GM12874 (cell line): Measurements from ENCODE around the gene DIPK2A.

ENCODE experiments used
- TF ChIP-seq, protein P1 (sequence below): IDR thresholded peaks from 2 replicates; pipeline ENCODE4 v1.5.1; 2011; ENCODE audit warnings: low read depth, mild to moderate bottlenecking, control low read depth, low read length, moderate library complexity; ENCODE audit not compliant: insufficient read depth

Gene DIPK2A

GRCh38 chr3:143970773-143971358 lies 757 bp upstream of the DIPK2A start:
- TF ChIP-seq, protein P1, sequence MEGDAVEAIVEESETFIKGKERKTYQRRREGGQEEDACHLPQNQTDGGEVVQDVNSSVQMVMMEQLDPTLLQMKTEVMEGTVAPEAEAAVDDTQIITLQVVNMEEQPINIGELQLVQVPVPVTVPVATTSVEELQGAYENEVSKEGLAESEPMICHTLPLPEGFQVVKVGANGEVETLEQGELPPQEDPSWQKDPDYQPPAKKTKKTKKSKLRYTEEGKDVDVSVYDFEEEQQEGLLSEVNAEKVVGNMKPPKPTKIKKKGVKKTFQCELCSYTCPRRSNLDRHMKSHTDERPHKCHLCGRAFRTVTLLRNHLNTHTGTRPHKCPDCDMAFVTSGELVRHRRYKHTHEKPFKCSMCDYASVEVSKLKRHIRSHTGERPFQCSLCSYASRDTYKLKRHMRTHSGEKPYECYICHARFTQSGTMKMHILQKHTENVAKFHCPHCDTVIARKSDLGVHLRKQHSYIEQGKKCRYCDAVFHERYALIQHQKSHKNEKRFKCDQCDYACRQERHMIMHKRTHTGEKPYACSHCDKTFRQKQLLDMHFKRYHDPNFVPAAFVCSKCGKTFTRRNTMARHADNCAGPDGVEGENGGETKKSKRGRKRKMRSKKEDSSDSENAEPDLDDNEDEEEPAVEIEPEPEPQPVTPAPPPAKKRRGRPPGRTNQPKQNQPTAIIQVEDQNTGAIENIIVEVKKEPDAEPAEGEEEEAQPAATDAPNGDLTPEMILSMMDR: 0 out of 2 replicates have a peak, but pooled peaks have one; percentile 8

DNA sequence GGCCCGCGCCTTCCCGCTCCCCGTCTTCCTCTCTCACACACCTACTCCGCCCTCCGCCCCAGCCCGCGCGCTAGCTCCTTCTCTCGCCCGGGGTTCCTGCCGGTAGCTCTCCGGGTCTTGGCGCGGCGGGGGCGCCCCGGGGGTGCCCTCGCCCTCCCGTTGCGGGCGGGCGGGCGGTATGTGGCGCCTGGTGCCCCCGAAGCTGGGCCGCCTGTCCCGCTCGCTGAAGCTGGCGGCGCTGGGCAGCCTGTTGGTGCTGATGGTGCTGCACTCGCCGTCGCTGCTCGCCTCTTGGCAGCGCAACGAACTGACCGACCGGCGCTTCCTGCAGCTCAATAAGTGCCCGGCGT lies 507 bp downstream of the DIPK2A start:
- TF ChIP-seq, protein P1: no peak

DNA sequence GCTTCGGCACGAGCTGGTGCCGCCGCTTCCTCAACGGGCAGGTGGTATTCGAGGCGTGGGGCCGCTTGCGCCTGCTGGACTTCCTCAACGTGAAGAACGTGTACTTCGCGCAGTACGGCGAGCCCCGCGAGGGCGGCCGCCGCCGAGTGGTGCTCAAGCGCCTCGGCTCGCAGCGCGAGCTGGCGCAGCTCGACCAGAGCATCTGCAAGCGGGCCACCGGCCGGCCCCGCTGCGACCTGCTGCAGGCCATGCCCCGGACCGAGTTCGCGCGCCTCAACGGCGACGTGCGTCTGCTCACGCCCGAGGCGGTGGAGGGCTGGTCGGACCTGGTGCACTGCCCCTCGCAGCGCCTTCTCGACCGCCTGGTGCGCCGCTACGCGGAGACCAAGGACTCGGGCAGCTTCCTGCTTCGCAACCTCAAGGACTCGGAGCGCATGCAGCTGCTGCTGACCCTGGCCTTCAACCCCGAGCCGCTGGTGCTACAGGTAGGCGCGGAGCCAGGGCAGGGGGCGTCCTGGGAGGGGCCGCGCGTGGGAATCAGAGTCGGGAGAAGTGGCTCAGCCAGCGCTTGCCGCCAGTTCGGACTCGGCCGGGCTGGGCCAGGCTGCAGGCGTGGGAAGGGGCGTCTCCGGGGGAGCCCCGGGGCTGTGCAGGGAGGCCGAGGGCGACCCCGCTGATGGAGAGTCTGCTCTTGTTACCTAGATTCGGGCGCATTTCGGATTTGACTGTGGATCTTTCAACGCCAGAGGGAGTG lies 1.1 kb downstream of the DIPK2A start:
- TF ChIP-seq, protein P1: peak; percentile 57

GRCh38 chr3:143973259-143974021 lies 1.8 kb downstream of the DIPK2A start:
- TF ChIP-seq, protein P1: no peak

DNA sequence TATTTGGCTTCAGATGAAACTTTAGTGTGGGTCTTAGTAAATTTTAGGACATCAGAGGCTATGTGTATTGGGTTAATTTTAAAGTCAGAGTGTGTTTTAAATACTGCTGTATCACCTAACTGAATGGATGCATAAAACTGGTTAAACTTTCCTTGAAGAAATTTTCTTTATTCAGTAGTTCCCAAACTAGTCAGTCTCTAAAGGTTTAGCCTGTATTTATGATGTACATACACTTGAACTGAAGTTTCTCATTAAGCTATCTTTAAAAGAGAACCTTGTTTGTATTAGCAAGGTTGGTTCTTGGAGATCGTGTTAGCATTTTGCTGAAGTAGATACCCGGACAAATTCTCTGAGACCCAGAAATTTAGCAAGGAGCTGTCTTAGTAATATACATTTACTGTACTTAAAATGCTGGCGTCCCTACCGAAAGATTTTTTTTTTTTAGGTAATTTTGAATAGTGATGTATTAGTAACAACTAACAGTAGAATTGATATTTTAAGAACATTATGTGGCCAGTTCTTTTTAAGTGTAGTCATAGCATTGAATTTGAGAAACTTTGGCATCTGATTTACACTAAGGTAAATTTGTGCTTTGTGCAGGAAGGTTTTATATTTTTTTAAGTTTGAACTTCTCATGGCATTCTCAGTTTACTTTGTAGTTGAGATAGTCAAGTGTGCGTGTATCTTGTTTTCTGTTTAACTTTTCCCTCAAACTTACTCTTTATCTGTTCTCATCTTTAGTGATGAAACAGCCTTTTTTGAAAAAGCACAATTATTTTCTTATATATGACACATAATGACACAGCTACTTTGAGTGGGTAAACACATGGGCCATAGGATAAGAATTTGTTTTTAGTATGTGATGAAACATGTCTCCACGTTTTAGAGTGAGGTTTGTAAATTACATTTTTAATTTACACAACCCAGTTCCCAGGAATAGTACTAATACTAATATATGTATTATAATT lies 2.9 kb downstream of the DIPK2A start:
- TF ChIP-seq, protein P1: no peak

GRCh38 chr3:143975554-143976152 lies 4.0 kb downstream of the DIPK2A start:
- TF ChIP-seq, protein P1: 0 out of 2 replicates have a peak, but pooled peaks have one; percentile 23
